GM18873 (cell line): ENCODE data around the gene RICTOR.

Experiments used
- ATAC-seq: cut with Tn5 transposase; IDR thresholded peaks from one replicate; pipeline ENCODE4 v1.9.1; 2021; ENCODE audit warnings: mild to moderate bottlenecking, moderate library complexity, moderate number of reproducible peaks; ENCODE audit not compliant: unreplicated experiment, low FRiP score

The RICTOR gene

GRCh38 chr5:38905516-38905915, 168.7 kb downstream of the RICTOR start:
- ATAC-seq: no peak

- ATAC-seq: no peak
Observed at GRCh38 chr5:38899936-38900335, 174.3 kb downstream of the RICTOR start.

DNA sequence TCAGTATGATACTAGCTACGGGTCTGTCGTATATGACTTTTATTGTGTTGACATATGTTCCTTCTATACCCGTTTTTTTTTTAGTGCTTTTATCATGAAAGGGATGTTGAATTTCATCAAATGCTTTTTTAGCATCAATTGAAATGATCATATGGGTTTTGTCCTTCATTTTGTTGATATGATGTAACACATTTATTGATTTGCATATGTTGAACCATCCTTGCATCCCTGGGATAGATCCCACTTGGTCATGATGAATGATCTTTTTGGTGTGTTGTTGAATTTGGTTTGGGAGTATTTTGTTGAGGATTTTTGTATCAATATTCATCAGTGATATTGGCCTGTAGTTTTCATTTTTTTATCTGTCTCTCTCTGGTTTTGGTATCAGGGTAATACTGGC, 177.4 kb downstream of the RICTOR start:
- ATAC-seq: no peak

- no peak for ATAC-seq
Observed at GRCh38 chr5:38892363-38892762, 181.8 kb downstream of the RICTOR start.

GRCh38 chr5:38891563-38891962, 182.6 kb downstream of the RICTOR start:
- ATAC-seq: no peak

DNA sequence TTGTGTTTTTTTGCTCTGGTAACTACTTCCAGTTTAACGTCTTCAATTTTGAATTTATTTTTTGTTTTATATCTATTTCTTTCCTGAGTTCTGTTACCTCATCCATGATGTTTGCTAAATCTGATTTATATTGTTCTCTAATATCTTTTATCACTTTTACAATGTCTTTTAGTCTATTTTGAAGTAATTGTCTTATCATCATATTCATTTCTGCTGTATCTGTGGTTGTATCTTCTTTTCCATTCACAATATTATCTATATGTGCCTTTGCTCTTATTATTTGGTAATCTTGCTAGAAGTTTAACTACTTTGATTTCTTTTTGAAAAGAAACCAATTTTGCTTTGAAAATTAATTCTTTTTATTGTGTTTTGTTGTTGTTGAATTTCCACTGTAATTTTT, 184.8 kb downstream of the RICTOR start:
- ATAC-seq: no peak

DNA sequence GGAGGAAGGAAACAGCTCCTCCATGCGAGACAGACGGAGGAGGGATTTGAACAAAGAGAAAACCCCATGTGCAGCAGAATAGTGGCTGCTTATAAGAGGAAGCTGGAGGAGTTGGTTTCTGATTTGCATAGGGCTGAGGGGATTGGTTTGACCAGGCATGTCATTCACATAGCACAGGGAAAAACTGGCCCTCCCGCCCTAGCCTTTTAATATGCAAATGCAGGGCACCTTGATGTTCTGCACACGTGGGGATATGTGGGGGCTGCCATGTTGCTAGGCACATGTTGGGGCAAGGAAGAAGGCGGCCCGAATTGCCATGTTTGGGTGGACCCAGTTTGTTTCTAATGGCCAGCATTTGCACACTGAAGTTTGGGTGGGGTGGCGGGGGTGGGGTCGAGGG, 186.2 kb downstream of the RICTOR start:
- ATAC-seq: no peak
